ENCODE results near the gene CCDC138.

- TF ChIP-seq, protein P1, sequence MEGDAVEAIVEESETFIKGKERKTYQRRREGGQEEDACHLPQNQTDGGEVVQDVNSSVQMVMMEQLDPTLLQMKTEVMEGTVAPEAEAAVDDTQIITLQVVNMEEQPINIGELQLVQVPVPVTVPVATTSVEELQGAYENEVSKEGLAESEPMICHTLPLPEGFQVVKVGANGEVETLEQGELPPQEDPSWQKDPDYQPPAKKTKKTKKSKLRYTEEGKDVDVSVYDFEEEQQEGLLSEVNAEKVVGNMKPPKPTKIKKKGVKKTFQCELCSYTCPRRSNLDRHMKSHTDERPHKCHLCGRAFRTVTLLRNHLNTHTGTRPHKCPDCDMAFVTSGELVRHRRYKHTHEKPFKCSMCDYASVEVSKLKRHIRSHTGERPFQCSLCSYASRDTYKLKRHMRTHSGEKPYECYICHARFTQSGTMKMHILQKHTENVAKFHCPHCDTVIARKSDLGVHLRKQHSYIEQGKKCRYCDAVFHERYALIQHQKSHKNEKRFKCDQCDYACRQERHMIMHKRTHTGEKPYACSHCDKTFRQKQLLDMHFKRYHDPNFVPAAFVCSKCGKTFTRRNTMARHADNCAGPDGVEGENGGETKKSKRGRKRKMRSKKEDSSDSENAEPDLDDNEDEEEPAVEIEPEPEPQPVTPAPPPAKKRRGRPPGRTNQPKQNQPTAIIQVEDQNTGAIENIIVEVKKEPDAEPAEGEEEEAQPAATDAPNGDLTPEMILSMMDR (optimal IDR thresholded peaks at IDR 0.05 in 1 of 3, IDR thresholded peaks at IDR 0.05 in 1 of 3, conservative IDR thresholded peaks at IDR 0.05 in 1 of 3; ENCODE audit: extremely low read depth in 1 of 3, insufficient read depth in 2 of 3, low read length in 3 of 3), result no peak
- no peak for TF ChIP-seq EZH2 (IDR thresholded peaks at IDR 0.05; ENCODE audit: low read length)
Measured at GRCh38 chr2:108858894-108859293, 72.3 kb downstream of the CCDC138 start.
